Left ventricle myocardium inferior (tissue), 1 donor: ENCODE results near the gene GMCL2. TPM values are rescaled to one million over a fixed set of nuclear protein-coding genes. Genes with fewer than 3 reads are reported as not detected.

ENCODE experiments used
- DNase-seq: peaks from one replicate; pipeline ENCODE4 v3.0.0-alpha.2; 2020
- H3K27ac ChIP-seq: fragments of 200-600 bp; replicated peaks from 2 replicates; pipeline ENCODE4 v1.8.0; 2021
- H3K27me3 ChIP-seq: fragments of 200-600 bp; 2 replicates; pipeline ENCODE4 v1.8.0; 2021; ENCODE audit warnings: low read depth
- H3K36me3 ChIP-seq: fragments of 200-600 bp; 2 replicates; pipeline ENCODE4 v1.8.0; 2021
- H3K4me1 ChIP-seq: fragments of 200-600 bp; 2 replicates; pipeline ENCODE4 v1.8.0; 2021
- H3K4me3 ChIP-seq: fragments of 200-600 bp; 2 replicates; pipeline ENCODE4 v1.8.0; 2021; ENCODE audit warnings: mild to moderate bottlenecking, moderate library complexity
- H3K9me3 ChIP-seq: fragments of 200-600 bp; replicated peaks from 2 replicates; pipeline ENCODE4 v1.8.0; 2021
- intact Hi-C: fragments of 100-400 bp; cut with micrococcal nuclease; formaldehyde crosslinking; loops from one replicate; pipeline ENCODE4 v1.11.0; 2022
- total RNA-seq: library from RNA; stranded (reverse); fragmentation: NEBNext Ultra II Directional; extraction: Animal tissue kit (Norgen Biotek cat#: 25700); gene quantifications from one replicate; pipeline ENCODE4 v1.2.1, GENCODE V29; 2021
- TF ChIP-seq, protein P1 (sequence below): fragments of 200-600 bp; IDR thresholded peaks from 2 replicates; pipeline ENCODE4 v1.8.0; 2021; ENCODE audit warnings: antibody characterized with exemption, mild to moderate bottlenecking, borderline replicate concordance
- donor health status: DM: no; HTN: yes; CAD: no; lungs with severe emphysema.

The GMCL2 gene
- total RNA-seq, 1 donor from 2014 or later, result not detected

DNA sequence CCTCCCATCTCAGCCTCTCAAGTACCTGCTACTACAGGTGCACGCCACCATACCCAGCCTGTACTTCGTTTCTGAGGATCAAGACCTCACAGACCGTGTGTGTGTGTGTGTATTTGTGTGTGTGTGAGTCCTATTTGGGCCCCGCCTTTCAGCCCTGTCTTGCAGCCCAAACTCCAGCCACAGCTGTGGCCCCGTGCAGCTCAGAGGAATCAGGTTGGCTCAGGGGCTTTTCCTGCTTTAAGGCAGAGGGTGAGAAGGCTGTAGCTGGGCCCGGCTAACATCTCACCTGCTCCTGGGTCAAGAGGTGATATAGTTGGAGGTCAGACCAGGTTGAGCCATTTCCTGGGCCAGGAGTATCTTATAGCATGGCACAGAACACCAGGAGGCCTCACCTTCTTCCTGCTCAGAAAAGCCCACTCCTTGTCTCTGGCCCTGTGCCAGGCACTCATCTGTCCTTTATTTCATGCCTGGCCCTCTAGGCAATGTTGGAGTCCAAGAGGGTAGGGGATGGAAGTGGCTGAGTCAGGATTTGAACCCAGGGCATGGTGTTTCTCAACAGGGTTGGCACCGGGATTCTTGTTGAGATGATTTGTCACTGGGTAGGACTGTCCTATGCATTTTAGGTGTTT, 47.1 kb upstream of the GMCL2 start:
- intact Hi-C loops, result no loop called here
- no peaks in the 10 kb centered on the region for H3K9me3 ChIP-seq
- peak overlapping the region; percentile 51 for H3K27ac ChIP-seq
- peak; percentile 10 for DNase-seq
- no peaks in the 10 kb centered on the region for H3K27me3 ChIP-seq
- TF ChIP-seq, protein P1, sequence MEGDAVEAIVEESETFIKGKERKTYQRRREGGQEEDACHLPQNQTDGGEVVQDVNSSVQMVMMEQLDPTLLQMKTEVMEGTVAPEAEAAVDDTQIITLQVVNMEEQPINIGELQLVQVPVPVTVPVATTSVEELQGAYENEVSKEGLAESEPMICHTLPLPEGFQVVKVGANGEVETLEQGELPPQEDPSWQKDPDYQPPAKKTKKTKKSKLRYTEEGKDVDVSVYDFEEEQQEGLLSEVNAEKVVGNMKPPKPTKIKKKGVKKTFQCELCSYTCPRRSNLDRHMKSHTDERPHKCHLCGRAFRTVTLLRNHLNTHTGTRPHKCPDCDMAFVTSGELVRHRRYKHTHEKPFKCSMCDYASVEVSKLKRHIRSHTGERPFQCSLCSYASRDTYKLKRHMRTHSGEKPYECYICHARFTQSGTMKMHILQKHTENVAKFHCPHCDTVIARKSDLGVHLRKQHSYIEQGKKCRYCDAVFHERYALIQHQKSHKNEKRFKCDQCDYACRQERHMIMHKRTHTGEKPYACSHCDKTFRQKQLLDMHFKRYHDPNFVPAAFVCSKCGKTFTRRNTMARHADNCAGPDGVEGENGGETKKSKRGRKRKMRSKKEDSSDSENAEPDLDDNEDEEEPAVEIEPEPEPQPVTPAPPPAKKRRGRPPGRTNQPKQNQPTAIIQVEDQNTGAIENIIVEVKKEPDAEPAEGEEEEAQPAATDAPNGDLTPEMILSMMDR, result no peak
- H3K4me1 ChIP-seq, result peaks cover 87% of the 10 kb centered on the region
- no peak overlapping the region for H3K4me3 ChIP-seq
- peaks cover 21% of the 10 kb centered on the region for H3K36me3 ChIP-seq

- H3K4me3 ChIP-seq, result peak overlapping the region; percentile 98
- H3K4me1 ChIP-seq, result peaks cover 74% of the 10 kb centered on the region
- H3K36me3 ChIP-seq, result peaks cover 31% of the 10 kb centered on the region
- no peaks in the 10 kb centered on the region for H3K27me3 ChIP-seq
- intact Hi-C loops, result no loop called here
- no peaks in the 10 kb centered on the region for H3K9me3 ChIP-seq
- H3K27ac ChIP-seq, result peak overlapping the region; percentile 96
- DNase-seq, result peak; percentile 11
- TF ChIP-seq, protein P1, result no peak
These were observed 45.8 kb upstream of the GMCL2 start for GRCh38 chr5:178232920-178233429.

DNA sequence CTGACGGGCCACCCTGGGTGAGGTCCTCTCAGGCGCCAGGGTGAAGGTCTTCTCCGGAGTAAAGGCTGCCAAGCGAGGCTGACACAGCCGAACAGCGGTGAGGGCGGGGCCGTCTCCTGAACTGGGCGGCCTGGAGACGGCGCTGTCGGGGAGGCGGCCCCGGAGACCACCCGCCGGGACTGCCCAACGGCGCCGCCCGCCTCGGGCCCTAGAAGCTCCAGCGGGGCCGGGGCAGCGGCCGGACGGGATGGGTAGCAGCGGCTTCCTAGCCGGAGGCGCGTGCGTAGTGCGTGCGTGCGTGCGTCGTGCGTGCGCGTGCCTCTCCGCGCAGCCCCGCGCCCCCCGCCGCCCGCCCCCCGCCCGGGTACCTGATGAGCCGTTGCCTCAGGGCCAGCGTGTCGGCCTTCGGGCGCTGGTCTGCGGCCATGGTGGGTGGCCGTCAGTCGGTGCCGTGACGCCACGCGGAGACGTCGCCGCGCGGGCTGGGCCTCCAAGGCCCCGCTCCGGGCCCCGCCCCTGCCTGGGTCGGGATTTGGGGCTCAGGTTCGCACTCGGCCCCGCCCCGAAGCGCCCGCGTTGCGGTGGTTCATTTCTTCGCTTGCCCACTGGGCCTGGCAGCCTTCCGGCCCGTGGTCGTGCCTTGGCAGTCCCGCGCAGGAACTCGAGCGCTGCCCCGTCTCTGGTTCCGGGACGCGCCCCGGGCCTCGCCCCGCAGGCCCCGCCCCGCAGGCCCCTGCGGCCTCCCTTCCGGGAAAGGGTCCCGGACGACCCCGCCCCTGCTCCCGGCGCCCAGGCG, 45.2 kb upstream of the GMCL2 start, which contains the start of gene PHYKPL:
Gene PHYKPL, minus strand, starts transcription at position 679 of the 796 bp plus-strand sequence. Its CDS starts 252 bp downstream, at position 427.
- peaks cover 68% of the 10 kb centered on the region for H3K4me1 ChIP-seq
- intact Hi-C loops, result no loop called here

GRCh38 chr5:178231539-178232123, 44.5 kb upstream of the GMCL2 start:
- H3K36me3 ChIP-seq, result peaks cover 43% of the 10 kb centered on the region
- no peaks in the 10 kb centered on the region for H3K27me3 ChIP-seq
- H3K4me1 ChIP-seq, result peaks cover 61% of the 10 kb centered on the region
- DNase-seq, result no peak
- TF ChIP-seq, protein P1, result no peak
- H3K9me3 ChIP-seq, result peaks cover 4% of the 10 kb centered on the region
- intact Hi-C loops, result no loop called here
- peak overlapping the region; percentile 98 for H3K4me3 ChIP-seq
- H3K27ac ChIP-seq, result peak overlapping the region; percentile 96

More for the DNA sequence above, 45.2 kb upstream of the GMCL2 start, which contains the start of gene PHYKPL:
- Histone ChIP-seq H3K27ac (peak within 1 kb of the TSS; percentile 96), H3K27me3 (no peaks in the 10 kb centered on the region), H3K4me3 (peak within 1 kb of the TSS; percentile 98), H3K36me3 (peaks cover 37% of the 10 kb centered on the region), H3K9me3 (peaks cover under 1% of the 10 kb centered on the region)
- TF ChIP-seq, protein P1, result no peak
- DNase-seq, result peak; percentile 76

DNA sequence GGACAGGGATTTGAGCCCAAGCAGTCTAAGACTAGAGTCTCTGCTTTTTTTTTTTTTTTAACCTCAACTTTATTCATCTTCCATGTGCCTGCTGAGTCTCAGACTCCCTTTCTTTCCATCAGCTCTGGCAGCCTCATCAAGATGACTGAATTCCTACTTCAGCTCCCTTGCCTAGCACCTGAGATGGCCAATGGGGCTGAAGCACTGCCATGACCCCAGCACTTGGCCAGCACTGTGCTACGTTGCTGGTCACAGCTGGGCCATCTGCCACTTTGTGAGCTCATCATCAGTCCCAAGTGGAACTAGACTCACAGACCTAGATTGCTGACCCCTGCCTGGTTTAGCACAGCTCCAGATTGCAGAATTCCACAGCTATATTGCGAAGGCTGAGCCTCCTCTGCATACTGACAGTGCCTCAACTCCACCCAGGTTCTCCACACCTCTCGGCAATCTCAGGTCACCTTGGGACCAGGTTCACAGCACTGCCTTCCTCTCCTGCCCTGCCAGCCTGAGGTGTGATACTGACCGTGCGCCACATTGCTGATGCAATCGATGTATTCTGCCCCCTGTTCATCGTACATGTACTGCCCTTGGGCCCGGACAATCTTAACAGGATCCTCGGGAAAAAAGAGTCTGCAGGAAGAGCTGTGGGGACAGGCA, 43.8 kb upstream of the GMCL2 start:
- Histone ChIP-seq H3K4me1 (peaks cover 55% of the 10 kb centered on the region), H3K27me3 (no peaks in the 10 kb centered on the region), H3K27ac (peak overlapping the region; percentile 96), H3K4me3 (peak overlapping the region; percentile 98), H3K9me3 (peaks cover 4% of the 10 kb centered on the region), H3K36me3 (peaks cover 49% of the 10 kb centered on the region)
- intact Hi-C loops, result no loop called here
- TF ChIP-seq, protein P1, result no peak
- peak; percentile 26 for DNase-seq
